CD4-positive, alpha-beta T cell treated with Interferon gamma for 1 hour (primary cell): ENCODE results near the gene ZMYND19.
"Not testable (repeated sequence)": the region's sequence is repeated elsewhere in the genome, so short reads cannot be mapped to it uniquely, and the experiment has no call there.

ENCODE experiments used
- DNase-seq: peaks from one replicate; pipeline ENCODE4 v3.0.0-alpha.2; 2020

The ZMYND19 gene

DNA sequence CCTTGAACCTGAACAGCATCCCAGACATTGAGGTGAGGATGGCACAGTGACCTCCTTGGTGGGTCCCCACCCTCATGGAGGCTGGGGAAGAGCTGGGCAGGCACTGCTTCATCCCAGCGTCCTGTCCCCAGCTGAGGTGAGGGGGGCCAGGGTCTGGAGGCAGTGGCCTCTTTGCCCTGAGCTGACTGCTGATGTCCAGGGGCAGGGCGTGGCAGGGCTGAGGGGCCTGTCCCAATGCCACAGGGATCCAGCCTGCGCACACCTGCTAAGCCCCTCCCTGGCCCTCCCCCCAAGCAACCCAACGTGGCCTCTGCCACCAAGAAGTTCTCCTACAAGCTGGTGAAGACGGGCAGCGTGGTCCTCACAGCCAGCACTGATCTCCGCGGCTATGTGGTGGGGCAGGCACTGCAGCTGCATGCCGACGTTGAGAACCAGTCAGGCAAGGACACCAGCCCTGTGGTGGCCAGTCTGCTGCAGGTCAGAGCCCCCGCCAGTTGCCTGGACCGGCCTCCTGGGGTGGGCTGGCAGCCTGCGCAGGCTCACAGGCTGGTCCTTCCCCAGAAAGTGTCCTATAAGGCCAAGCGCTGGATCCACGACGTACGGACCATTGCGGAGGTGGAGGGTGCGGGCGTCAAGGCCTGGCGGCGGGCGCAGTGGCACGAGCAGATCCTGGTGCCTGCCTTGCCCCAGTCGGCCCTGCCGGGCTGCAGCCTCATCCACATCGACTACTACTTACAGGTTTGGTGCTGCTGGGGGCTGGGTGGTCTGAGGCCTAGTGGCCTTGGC, 23.6 kb upstream of the ZMYND19 start:
- no peak for DNase-seq

DNA sequence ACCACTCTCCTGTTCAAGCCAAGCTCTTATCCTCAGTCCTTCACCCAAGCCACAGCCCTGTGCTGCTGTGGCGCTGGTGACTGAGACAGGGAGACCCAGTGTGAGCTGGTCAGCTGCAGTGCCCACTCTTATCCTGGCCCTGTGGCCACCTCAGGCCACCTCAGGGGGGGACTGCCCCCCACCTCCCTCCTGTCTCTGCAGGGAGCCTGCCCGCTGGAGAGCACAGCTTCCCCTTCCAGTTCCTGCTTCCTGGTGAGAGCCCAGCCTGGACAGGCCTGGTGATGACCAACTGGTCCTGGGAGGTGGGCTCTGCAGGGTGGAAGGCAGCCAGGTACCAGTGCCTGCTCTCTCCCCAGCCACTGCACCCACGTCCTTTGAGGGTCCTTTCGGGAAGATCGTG, 22.9 kb upstream of the ZMYND19 start:
- DNase-seq = no peak

DNA sequence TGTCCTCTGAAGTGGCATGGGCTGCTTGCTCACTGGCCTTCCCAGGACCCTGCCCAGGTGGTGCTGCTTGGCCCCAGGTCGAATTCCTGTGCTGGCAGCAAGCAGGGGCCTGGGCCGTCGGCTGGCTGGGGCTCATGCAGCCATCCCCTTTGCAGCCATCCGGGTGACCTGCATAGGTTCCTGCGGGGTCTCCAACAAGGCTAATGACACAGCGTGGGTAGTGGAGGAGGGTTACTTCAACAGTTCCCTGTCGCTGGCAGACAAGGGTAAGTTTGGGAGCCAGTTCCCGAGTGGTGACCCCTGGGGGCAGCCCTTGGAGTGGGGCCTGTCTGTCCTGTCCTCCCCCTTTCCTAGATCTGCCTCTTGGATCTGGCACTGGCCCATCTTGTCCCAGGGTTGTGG, 22.4 kb upstream of the ZMYND19 start:
- DNase-seq = no peak

DNA sequence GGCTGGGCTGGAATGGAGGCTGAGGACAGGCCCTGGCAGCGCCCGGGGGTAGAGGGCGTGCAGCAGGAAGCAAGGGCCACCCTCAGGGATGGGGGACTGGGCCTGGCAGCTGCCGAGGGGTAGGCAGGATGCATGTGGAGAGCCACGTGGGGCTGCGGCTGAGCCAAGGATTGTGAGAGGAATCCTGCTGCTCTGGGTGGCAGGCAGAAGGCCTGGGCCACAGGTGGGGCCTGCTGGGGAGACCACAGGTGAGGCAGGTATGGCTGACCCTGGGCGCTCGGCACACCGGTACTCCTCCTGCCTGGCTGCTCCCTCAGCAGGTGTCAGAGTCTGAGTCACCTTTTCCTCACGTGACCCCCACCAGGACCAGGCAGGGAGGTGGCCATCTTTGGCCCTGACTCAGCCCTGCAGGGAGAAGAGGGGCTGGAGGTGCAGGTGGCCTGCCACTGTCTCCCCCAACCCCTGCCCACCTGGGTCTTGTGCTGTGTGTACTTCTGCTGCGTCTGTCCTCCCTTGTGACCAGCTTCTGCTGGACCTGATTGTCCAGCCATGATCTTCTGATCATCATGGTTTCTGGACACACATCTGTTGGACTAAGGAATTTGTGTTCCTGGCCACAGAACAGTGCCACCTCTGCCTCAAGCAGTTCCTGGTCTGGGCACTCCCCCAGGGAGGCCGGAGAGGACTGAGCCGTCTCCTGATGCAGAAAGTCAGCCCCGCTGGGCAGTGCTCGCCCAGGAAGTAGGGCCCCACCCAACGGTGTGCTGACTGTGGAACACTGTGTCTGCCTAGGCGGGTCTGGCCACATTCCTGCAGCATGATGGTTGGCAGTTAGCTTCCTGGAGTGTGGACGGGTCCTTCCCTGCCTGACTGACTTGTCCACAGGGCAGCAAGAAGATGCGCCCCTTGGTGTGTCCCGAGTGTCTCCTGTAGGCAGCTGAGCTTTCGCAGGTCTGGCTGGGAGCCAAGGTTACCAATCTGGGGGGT, 21.6 kb upstream of the ZMYND19 start:
- DNase-seq = no peak

DNA sequence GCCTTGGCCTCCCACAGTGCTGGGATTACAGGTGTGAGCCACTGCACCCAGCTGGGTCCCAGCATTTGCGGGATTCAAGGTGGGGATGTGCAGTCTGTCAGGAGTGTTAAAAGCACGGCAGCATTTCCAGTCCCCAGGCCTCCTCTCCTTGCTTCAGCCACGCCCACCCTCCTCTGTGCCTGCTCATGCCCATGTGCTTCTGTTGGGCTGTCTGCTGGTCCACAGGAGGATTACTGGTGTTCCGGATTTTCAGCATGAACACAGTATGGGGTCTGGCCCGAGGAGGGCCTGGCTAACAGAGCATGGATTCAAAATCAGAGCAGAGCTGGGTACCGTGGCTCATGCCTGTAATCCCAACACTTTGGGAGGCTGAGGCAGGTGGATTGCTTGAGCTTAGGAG, 20.6 kb upstream of the ZMYND19 start:
- DNase-seq = no peak

DNA sequence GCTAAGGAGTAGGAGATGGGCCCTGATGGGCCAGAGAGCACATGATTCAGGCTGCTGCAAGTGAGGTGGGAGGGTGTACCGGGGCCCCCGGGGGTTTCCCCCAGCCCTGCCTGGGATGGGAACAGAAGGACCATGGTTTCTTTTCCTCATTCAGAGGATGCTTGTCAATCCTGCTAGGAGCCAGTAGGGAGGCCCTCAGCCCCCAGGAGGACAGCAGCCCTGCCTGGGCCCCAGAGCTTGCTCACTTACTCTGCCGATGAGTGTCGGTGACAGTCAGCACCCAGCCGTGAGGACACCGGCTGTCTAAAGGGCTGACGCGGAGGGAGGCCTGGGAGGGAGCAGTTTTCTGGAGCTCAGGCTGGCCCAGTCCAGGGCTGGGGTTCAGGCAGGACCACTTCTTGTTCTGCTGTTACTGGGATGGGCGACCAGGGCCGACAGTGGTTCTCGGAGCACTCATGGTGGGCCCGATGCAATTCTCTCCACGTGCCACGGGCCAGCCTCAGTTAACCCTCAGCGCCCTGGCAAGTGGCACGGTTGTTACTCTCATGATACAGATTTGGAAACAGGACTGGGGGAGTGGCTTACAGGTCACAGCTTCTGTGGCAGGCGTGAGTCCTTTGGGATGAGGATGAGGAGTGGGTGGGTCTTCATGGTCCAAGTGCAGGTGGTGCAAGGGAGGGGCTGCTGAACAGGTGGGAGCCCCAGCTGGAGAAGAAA, 17.0 kb upstream of the ZMYND19 start:
- no peak for DNase-seq

DNA sequence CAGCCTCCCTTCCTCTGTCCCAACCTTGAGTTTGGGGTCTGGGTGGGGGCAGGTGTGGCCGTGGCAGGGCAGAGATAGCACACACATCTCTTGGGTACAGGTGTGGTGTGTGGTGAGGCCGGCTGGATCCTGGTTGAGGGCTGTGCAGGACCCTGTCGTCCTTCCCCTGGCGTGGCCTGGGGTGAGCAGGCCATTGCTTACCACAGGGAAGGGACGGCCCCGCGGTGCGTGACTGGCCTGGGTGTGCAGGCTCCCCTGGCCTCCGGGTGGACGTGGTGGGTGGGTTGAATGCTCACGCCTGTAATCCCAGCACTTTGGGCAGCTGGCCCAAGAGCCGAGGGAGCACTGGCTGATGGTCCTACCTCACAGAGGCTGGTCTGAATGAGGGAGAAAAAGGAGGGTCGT, 16.4 kb upstream of the ZMYND19 start:
- DNase-seq = no peak

DNA sequence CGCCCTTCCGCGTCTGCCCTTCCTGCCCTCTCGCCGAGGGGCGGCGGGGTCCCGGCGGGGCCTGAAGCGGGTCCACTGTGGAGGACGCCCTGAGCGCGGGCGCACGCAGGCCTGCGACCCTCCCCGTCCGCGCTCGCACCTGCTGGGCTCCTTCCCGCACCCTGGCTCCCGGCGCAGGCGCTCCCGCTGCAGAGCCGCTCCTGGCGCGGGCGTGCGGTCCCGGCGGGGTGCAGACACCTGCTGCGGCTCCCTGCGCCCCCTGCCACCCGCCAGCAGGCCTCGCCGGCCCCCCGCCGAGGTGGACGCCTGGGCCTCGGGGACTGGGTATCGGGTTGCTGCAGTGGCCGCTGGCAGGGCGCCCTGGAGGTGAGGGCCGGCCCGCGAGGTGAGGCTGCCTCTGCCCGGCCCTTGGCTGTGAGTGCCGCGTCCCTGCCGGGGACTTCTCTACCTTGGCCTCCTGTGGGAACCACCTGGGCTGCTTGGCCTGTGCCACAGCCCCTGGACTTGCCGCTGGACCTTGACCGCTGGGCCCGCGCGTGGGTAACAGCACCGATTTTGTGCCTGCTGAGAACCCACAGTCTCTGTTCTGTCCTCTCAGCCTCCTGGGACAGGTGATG, 15.8 kb upstream of the ZMYND19 start:
- DNase-seq = no peak

DNA sequence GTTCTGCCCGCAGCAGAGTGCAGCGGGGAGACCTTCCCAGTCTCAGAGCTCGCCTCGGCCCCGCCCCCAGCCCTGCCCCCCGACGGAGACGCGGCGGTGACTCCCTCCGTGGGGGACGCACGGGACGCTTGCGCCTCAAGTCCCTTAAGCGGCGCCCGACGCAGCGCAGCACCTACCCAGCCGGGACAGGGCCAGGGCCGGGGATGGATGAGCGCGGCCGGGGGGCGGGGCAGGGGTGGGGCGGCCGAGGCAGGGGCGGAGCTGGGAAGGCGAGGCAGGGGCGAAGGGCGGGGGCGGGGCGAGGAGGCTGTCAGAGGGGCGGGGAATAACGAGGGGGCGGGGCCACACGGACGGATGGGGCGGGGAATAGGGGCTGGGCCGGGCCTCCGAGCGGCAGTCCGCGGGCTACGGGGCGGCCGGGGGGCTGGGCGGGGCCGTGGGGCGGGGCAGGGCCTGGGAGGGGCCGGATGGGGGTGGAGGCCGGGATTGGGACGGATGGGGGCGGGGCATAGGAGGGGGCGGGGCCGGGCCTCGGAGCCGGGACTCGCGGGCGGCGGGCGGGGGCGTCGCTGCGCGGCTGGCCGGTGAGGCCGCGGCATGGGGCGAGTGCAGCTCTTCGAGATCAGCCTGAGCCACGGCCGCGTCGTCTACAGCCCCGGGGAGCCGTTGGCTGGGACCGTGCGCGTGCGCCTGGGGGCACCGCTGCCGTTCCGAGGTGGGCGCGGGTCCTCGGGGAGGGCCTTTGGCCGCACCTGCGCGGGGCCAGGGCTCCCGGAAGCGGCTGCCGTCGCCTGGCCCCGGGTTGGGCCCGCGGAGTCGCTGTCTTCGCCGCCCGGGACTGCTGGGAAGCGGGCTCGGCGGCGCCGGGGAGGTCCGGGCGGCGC, 15.1 kb upstream of the ZMYND19 start, which contains the start of gene ARRDC1:
Gene ARRDC1 (plus strand): TSS at position 566 of the 884 bp plus-strand sequence. CDS start 32 bp downstream, at position 598.
- DNase-seq = peak; percentile 93

DNA sequence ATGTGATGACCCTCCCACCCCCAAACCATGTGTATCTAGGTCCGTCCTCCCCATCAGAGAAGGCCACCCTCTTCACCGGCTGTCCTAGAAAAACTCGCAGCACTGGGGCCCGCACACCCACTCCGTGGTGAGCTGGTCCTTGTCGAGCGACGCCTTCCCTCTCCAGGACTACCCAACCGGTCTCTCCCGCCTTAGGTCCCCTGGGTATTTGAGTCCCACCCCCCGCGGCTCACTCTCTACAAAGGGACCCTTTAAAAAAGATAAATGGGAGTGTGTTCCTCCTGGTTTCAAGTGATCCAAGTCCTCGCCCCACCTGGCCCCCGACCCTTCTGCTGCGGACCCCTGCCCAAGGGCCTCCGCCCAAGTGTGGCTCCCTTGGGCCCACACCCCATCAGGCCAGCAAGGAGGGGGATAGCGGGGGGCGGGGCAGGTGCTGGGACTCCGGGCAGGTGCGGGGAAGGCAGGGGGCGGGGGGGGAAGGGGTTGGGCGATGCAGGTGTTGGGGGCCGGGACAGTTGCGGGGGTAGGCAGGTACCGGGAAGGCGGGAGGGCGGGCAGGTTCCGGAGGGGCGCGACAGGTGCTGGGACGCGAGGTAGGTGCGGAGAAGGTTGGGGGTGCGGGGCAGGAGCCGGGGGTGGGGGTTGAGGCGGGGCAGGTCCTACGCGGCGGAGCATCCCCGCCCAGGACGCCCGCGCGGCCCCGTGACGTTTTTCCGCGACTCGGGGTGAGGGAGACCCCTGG, 14.2 kb upstream of the ZMYND19 start:
- no peak for DNase-seq

DNA sequence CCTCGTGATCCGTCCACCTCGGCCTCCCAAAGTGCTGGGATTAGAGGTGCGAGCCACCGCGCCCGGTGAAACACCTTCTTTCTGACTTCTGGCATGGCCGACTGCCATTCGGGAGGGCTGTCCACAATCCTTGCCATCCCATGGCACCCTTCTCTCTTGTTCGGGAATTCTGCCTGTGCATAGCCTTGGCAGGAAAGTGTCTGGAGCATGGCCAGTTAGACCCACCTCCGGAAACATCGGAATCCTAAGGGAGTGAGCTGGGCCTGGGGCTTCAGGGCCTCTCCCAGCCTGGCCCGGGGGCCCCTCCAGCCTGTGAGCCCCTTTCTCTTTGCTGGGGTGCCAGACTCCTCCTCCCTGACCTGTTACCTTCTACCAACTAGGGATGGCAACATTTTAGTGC, 13.6 kb upstream of the ZMYND19 start:
- DNase-seq = no peak

DNA sequence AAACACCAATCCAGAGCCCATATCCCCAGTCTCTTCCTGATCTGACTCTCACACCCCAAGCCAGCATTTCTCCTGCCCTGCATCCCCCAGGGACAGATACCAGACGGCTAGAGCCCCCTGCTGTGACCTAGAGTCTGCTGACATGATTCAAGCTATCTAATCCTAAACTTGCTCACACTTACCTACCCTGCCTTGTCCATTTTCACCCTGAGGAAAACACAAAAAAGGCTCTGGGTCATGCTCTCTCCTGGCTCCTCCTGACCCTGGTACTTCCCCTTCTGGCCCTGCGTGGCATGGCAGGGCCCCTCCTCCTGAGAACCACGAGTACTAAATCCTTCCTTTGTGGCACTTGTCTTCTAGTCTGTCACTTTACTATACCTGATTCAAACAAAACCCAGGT, 12.3 kb upstream of the ZMYND19 start:
- DNase-seq = no peak

DNA sequence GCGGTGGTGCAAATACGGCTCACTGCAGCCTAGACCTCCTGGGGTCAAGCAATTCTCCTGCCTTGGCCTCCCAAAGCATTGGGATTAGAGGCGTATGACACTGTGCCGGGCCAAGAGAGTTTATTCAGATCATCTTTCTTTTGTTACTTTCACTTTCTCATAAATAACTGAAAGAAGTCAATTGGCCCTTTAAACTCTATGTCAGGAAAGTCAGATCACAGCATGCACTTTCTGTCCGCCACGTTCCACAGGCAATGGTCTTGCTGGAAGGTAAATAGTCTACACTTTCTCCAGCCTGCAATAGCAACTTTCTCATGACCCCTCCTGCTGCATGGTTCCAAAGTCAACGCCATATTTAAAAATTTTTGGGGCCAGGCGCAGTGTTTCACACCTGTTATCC, 8.6 kb upstream of the ZMYND19 start:
- no peak for DNase-seq

DNA sequence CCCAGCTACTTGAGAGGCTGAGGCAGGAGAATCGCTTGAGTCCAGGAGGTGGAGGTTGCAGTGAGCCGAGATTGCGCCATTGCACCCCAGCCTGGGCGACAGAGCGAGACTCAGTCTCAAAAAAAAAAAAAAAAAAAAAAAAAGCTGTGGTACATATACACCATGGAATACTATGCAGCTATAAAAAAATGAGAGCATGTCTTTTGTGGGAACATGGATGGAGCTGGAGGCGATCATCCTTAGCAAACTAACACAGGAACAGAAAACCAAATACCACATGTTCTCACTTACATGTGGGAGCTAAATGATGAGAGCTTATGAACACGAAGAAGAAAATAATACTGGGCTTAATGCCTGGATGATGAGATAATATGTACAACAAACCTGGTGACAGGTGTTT, 6.3 kb upstream of the ZMYND19 start:
- not testable (repeated sequence) for DNase-seq

DNA sequence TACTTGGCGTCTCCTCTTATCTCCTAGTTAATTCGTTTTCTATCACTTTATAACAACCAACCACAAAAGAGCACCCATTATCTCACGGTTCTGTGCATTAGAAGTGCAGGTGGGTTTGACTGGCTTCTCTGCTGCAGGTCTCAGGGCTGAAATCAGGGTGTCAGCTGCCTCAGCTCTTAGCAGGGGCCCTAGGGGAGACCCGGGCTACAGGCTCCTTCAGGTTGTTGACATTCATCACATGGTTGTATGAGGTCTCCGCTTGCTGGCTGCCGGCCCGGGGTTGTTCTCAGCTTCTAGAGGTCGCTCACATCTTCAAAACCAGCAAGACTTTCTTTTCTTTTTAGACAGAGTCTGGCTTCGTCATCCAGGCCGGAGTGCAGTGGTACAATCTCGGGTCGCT, 2.9 kb upstream of the ZMYND19 start:
- no peak for DNase-seq

DNA sequence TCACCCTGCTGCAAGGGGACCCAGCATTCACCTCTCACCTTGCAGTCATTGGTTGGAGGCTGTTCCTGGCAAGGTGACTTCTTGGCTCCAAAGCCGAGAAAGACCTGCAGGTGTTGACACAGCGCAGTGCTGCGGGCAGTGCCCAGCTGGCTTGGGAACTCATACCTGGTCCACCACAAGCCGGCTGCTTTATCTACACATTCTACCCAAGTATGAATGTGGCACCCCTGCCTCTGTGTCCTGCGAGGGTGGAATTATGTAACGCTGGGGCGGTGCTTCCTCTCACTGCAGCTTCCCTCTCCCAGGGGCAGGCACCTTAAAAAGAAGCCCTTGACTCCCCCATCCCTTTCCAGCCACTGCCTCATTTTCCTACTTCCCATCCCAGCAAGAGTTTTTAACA, 2.5 kb upstream of the ZMYND19 start:
- no peak for DNase-seq

DNA sequence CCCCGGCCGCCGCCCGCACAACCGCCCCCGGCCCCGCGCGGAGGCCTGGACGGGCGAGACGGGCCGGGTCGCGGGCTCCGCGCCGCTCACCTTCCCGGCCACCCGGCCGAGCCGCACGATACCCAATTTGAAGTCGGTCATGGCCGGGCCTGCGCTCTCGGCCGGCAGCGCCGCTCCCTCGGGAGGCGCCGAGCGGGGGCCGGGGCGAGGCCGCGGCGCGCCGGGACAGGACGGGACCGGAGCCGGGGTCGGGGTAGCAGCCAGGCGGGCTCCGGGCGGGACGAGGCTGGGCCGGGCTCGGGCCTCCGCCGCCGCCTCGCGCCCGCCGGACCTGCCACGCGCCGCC, 216 bp downstream of the ZMYND19 start:
- no peak for DNase-seq

DNA sequence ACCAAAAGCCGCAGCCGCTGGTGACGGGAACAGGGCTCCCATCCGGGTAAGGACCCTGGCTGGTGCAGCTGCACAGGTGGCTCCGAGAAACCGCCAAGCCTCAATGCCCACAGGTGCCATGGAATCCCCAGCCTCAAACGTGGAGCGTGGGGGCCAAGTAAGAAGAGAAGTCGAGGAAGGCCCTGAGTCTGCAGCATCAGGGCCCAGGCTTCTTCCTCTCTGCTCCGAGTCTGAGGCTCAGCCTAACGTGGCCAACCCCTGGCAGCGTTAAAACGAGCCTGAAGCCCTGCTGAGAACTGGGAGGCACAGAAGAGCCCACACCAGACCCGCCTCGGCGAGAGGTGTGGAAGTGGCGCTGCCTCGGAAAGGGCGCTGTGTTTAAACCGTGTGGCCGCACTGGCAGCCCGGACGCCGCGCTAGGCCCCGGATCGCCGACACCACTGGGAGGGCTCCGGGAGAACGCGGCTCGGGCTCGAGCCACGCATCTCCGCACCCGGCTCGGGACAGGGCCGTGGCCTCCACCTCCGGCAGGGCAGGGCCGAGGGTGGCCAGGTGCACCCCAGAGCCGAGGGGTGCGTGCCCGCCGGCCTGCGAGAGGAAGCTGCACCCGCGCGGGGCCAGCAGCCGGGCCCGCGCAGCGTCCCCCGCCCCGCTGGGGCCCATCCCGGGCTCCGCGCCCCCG, 730 bp downstream of the ZMYND19 start:
- no peak for DNase-seq

DNA sequence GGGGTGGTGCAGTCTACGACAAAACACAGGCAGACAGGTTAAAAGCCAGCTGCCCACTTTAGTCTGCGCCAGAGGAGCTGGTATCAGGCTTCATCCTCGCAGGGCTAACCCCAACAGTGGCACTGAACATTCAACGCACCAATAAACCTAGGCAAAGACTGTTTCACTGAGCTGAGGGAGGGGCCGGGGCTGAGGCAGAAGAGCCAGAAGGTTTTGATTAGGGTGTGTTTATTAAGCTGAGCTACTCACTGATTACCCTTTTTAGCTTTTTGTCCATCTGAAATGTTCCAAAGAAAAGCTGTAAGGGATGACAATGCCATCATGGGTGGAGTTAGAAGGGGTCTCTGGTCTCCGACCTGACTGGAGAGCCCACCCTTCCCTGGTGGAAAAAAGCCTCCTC, 1.4 kb downstream of the ZMYND19 start:
- no peak for DNase-seq

DNA sequence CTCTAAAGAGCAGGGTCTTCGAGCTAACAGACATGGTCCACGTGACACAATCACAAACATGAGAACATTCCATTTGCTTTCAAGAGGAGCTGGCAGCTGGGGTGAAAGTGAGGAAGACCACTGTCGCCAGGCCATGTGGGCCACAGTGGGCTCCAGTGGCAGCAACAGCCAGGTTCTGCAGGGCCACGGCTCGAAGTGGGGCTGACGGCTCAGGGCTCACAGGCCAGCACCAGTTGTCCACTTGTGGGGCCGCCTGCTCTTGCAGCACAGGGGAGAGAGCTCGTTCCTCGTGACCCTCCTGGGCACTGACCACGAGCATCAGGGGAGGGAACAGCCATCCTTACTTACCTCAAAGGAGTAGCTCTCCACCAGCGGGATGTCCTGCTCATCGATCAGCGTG, 2.0 kb downstream of the ZMYND19 start:
- DNase-seq = no peak

DNA sequence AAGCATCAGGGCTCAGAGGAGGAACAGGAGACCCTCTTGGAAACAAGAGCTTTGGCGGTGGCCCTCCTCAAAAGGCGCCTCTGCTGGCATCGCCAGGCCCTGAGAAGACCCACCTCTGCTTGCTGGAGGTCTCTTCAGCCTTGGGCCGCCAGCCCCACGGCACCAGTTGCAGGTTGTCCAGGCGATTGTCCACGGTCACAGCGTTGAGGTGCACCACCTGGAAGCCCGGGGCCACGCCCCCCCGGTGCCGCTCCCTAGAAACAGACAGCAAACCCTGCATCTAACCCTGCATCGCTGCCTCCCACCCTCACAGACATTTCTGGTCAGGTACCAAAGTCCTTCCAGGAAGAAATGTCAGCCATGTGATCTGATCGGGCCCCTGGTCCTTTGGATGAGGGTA, 3.5 kb downstream of the ZMYND19 start:
- DNase-seq = no peak
